DMS153 treated with DMSO at 0.1 percent for 48 hours (cell line): ENCODE data around the gene SLC1A2.

Experiments used
- DNase-seq: peaks from one replicate; lab custom pipeline; 2025; ENCODE audit not compliant: unreplicated experiment; lab: John Stamatoyannopoulos, UW

Gene SLC1A2

DNA sequence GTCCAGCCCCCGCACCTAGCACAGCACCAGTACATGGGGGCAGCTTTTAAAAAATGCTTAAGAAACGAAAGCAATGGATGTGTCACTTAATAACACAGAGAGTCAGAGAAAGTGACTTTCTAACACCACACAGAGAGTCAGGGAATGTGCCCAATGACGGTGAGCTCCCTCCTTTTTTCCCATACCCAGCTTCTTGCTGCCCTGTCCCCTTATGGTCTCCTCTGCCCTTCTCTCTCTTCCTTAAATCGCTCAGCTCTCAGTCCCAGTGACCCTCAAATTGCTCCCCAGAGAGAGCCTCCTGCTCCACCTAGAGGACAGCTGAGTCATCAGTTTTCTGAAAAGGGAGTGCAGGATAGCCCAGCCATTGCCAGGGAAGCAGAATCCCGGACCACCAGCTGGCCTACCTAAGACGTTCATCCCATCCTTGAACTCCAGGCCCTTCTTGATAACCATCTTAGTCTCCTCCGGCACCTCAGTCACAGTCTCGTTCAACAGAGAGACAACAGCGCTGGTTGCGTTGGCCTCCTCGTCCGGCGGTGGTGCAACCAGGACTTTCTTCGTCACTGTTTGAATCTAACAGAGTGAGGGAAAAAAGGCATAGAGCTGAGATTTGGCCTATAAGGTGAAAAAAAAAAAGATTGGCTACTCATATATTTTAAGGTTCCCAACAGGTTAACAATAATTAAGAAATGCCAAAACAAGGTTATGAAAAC is 113.5 kb downstream of the SLC1A2 start:
- peak; percentile 15 for DNase-seq

DNA sequence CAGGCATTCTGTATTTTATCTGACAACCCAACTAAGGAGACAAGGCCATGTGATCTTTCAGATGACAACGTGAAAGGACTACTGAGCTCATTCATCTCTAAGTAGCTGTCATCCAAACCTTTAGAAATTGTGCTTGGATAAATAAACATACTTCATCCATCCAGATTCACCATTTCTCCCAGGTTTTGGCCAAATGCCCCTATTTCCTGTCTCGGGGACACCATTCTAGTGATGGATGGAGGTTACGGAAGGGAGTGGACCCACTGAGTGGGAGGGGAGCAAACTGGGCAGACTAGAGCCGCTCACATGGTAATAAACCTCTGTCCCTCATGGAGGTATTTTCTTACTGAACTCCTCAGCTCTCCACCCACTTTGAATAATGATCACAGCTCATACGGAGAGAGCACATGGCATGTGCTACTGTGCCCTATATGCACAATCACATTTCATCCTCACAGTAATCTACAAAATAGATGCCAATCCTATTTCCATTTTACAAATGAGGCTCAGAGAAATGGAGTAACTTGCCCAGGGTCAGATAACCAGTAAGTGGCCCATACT is 114.4 kb downstream of the SLC1A2 start:
- no peak for DNase-seq

DNA sequence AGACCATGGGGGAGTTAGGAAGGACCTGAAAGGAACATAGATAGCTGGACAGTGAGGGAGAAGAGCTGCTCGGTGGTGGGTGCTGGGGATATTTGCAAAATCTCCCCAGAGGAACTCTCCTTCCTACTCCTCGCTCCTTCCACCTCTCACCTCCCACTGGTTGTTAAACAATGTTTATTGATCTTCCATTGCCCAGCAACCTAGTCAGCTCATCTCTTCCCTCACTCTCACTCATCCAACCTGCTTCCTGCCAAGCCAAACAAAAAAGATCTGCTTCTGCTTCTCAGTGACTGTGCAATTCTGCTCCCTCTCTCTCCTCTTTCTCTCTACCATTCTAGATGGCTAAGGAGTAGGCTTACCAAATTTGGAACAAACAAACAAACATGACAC is 115.0 kb downstream of the SLC1A2 start:
- DNase-seq, result peak; percentile 10

DNA sequence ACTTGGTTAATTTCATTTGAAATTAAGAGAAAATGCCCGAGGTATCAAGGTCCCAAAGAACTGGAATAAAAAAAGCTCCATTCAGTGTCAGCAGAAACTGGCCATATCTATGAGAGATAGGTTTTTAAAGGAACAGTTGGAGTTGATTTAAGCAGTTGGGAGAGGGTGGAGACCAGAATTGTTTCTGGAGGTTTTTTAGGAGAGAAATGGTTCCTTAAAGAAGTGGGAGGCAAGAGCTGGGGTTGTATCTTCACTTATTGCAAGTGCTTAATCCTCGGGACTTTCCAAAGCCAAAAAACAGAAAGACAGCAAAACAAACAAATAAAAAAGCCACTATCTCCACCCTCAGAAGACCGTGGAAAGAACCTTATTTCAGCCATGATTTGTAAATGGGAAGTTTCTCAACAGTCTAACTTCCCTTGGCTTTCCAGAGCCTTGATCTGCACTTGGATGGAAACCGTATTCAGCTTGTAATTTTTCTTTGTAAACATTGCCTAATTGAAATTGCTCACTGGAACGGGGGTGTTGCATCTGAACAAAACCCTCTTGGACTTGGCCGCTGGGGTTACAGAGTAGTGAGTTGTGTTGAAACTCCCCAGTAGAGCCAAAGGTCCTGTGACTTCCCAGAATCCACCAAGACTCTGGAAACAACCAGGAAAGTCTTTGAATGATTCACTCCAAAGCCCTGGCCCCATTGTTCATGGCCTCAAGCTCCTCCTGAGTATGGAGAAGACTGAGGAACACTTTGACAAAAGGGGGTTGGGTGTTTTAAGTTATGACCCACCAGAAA is 115.6 kb downstream of the SLC1A2 start:
- DNase-seq, result no peak

DNA sequence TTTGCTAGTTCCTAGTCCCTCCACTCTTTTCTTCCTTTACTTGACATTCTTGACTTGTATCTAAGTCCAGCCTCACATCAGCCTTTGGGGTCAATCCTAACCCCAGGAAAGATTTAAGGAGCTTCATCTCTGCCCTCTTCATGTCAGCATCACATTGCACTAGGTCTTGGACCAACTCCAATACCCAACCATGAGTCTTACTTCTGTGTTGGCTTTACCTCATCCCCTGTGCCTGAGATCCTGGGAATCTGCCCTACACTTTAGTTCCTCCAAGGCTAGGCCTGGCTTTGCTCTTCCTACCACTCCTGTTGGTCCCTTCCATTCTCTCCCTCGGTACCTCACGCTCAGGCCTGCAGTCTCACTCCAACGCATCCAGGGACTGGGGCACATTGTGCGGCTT is 117.0 kb downstream of the SLC1A2 start:
- DNase-seq, result no peak

DNA sequence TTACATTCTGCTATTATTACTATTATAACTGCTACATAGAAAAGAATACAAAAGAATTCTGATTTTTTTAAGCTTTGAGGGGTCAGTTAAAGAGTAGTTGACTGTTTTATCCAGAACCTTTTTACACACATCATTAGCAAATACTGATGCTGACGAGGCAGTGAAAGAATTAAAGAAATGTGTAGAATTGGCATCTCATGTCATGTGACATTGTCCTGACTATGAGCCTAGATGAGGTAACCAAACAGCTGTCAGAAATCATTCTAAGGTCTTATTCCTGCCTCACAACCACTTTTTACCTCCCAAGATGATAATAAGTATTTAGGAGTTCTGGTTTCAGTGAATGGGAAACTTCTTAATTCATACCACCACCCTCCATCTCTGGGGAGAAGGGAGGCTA is 121.0 kb downstream of the SLC1A2 start:
- no peak for DNase-seq

DNA sequence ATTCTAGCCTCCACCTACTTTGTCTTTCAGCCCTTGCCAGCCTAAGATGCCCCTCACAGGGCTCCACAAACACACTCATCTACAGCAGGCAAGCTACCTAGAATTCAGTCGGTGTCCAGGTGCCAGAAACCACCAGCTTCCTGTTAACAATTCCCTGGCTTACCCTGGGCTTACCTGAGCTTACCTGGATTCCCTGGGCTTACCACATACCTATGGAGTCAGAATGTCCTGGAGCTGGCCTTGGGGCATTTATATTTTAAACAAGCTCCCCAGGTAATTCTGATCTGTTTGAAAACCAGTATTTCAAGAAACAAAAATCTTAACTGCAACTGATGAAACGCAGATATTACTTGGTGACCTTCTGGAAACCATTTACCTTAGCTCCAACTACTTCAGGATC is 123.6 kb downstream of the SLC1A2 start:
- no peak for DNase-seq

DNA sequence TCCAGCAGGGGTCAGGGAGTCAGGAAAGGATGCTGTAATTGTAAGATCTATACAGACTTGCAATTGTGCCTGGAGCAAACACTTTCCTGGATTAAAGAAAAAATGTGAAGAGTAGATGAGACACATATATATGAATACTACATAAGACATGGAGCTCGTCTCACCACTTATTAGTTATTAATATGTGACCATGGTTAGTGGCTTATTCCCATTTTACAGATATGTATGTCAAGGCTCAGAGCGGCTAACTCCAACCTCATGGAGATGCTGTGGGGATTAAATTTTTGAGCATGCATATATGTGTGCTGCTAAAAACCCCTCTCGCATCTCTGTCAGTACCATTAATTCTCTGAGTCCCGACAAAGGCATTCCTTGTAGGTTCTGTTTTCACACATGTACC is 125.7 kb downstream of the SLC1A2 start:
- DNase-seq, result no peak

DNA sequence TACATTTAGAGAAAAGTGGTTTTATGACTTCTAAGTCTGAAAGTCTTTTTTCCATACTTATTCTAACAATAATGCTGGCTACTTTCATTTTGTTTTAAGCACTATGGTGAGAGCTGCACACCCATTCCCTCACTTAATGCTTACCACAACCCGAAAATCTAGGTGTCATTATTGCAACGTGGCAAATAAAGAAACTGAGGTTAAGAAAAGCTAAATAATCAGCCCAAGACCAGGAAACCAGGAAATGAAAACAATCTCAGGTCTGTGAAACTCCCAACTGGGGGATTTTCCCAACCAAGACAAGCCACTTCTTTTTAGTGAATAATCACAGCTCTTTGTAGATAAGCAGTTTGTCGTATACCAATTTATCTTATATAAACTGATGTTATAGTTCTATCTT is 126.3 kb downstream of the SLC1A2 start:
- no peak for DNase-seq

DNA sequence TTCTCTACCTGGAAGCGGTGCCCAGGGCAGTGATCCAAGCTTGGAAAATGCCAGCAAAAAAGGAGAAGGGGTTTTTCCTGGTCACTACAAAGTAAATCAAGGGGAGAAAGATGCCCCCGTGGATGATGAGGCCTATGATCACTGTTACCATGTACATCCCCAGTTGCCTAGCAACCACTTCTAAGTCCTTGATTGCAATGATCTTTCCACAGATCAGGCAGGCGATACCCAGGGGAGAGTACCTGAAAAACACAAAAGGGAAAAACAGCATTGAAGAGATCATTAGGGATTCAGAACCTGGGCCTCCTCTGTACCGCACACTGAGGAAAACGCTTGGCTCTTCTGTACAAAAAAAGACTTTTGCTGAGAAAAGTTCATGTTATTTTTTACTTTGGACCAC is 127.1 kb downstream of the SLC1A2 start:
- DNase-seq, result peak; percentile 64

DNA sequence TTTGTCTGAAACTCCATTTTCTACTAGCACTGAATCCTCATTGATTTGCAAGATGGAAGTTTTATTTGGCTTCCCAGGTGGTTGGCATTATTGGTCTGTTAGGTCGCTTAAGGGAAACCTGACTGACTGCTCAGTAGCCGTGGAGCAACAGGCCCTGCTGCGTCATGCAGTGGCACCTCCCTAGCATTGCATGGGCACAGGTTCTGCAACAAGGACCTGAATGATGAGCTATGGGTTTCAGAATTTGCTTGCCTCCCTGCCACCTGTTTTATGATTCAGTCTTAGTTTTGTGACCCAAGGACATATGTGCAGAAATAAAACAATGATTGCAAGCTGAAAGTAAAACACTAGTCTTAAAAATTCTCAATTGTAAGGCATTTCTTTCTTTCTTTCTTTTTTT is 128.5 kb downstream of the SLC1A2 start:
- no peak for DNase-seq

DNA sequence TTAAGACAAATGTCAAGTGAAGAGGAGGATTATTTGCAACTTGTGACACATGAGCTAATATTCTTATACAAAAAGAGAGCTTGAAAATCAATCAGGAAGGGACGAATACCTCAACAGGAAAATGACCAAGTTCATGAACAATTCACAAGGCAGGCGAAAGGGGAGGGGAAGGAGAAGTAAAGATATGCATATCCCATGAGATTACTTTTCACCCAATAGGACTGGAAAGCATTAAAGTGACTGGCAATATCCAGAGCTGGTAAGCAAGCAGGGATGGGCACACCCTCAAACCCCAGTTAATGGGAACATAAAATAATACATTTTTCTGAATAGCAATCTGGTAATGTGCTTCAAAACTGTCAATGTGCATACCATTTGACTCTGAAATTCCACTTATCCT is 129.5 kb downstream of the SLC1A2 start:
- DNase-seq, result no peak

DNA sequence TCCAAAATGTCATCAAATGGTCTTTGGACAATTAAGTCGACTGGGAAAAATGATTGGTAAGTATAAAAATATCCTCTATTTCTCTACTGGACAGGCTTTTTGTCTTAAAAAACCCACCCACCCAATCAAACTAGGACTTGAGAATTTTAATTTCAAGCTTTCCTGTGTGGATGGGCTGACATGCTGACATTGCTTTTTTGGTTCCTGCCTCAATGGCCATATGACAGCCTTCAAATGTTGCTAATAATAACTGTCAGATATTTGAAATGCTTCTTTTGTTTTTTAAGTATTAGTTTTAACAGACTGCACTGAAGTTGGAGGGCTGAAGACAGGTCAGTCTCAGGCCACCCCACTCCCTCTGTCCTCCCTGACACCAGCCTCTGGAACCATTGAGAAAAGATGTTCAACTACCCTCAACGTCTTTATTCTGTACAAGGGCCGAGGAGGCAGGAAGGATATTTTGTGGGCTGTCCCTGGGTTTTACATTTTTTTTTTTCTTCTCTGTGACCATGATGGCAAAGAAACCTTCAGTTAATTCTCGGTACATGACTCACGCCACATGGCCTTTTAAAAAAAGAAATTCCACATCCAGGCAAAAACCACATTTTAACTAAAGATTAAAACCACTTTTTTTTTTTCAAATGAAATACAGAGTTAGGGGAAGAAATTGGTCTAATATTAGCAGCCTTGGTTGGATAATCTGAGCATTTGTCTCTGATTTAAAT is 130.4 kb downstream of the SLC1A2 start:
- DNase-seq, result no peak

DNA sequence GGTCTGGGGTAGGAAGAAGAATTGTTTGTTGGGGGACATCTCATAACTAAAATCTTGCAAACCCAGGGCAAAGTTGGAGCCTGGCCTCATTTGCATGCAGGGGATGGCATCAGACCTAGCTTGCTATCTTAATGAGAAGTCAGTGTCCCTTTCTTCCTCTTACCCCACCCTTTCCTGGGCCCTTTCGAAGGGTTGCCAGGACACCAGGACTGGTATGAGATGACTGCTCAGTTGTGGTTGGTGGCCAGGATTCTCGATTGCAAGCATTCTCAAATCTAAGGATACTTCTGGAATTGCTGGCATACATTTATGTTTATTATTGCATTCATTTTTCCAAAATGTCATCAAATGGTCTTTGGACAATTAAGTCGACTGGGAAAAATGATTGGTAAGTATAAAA is 131.0 kb downstream of the SLC1A2 start:
- no peak for DNase-seq

DNA sequence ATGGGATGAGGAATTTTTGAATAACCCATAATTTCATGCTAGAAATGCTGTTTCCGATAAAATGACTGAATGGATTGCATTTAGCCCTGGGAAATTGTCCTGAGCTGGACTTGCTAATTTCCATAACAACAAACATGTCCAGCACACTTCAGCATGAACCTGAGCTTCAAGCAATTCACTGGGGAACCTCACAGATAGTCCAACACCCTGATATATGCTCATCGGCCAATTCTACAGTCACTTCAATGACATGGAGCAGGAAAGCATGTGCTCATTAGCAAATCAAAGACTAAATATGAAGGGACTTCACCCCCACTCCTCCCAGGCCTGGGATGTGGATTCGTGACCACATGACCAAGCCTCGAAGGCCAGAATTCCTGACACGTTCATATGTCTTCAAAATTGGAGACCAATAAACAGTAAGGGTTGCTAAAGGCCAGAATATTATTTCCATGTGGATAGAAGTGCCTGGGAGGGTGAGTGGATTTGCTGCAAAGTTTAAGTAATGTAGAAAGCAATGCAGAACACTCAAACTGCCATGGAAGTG is 131.9 kb downstream of the SLC1A2 start:
- no peak for DNase-seq

DNA sequence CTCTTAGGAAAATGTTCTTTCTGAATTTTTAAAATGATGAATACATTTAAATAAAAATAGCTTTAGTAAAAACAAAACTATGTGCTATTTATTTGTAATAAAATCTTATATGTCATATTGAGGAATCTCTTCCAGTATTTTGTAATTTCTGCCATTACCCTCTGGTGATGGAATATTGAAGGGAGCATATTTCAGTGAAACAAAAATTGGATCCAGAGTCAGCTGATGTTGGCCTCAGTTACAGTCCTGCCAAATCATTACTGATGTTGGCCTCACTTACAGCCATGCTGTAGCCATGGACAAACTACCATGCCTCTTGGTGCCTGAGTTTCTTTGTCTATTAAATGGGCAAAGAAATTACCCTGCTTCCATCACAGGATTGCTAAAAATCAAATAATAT is 133.2 kb downstream of the SLC1A2 start:
- no peak for DNase-seq

DNA sequence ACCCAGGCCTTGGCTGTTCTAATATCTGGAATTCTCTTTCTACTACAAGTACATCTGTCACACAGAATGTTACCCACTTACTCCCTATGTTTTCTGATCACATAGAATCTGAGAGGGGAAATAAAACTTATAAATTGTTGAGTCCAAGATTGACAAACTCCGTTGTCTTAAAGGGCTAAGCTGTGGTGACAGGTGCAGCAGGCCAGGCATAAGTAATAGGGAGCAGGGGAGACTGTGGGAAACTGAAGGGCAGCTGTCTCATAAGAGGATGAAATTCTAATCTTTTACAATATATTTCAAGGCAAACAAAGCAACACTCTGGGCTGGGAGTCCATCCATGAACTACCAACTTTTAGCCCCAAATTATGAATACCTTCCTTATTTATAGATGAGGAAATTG is 133.9 kb downstream of the SLC1A2 start:
- DNase-seq, result no peak

DNA sequence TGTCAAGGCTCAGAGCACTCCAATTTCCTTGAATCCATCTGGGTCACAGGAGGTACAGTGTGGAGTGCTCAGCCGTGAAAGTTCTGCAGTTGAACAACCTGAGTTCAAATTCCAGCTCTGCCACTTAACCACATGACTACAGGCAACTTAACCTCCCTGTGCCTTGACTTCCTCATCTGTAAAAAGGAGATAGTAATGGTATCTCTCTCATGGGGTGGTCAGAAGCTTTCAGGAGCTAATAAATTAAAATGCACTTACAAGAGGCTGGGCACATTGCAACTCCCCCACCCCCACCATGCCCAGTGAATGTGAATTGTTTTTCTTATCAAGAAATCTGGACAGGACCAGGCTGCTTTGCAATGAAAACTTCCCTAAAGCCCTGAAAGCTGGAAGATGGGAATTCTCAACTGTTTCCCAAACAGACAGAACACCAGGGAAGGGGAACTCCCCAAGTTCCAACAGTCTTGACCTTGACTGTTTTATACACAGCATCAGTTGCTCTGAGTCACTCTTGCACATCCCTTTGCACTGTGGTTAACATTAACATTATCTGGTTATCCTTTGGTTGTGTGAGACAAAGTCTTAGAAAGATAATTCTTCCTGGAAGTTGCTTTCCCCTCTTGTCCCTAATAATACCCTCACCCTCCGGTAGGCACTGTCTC is 137.0 kb downstream of the SLC1A2 start:
- DNase-seq, result no peak

DNA sequence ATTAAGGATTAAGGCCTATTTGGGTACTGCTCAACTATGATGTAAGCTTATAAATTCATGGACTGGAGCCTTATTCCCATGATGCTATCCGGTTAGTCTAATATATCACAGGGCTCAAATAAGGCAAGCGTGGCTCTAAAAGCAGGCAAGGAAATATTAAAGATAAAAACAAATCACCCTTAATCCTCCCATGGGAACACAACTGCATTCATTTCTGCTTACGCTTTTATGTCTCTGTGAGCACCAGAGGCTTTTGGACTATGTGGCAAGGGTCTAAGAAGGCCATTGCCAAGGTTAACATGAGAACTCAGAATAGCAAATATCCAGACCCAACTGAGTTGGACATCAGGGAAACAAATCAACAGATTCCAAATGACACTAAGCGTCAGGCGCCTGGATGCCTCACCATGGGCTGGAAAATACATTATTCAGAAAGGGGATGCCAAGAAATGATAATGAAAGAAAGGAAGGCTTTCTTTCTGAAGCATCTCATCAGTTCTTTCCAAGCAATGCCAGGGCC is 138.1 kb downstream of the SLC1A2 start:
- DNase-seq, result no peak

DNA sequence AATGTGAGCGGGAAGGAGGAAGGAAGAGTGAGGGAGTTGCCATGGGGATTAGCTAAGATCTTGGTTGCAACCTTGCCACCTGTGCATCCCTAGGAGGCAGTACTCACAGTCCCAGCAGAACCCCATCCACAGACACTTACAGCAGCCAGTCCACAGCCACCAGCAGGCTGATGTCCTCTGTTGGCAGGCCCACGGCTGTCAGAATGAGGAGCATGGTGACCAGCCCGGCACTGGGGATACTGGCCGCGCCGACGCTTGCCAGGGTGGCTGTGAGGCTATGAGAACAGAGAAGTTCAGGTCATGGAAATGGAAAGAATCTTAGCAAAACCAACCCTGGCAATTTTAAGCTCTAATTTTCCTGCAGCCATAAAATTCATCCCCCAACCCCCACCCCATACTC is 138.6 kb downstream of the SLC1A2 start:
- DNase-seq, result no peak

DNA sequence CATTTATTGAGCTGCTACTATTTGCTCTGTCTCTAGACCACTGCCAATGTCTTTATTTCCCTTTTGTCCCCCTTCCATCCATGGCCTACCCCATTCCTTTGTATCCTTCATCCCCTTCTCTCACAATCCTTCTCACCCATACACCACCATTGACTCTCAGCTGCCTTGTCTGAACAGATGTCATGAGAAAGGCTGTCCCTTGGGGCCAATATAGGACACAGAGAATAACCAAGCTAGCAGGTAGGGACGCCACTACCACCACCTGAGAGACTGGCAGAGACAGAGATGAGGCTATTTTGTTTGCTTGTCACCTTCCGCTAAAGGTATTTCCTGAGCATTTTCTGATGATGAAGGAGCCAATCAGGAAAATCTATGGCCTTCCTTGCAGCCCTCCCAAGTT is 141.5 kb downstream of the SLC1A2 start:
- DNase-seq, result peak; percentile 28
